ENCODE data around the gene GPR37. TPM values are rescaled to one million over a fixed set of nuclear protein-coding genes. Genes with fewer than 3 reads are reported as not detected.

Gene GPR37
- total RNA-seq, 1 experiment from 2014 or later: 7.5 TPM

DNA sequence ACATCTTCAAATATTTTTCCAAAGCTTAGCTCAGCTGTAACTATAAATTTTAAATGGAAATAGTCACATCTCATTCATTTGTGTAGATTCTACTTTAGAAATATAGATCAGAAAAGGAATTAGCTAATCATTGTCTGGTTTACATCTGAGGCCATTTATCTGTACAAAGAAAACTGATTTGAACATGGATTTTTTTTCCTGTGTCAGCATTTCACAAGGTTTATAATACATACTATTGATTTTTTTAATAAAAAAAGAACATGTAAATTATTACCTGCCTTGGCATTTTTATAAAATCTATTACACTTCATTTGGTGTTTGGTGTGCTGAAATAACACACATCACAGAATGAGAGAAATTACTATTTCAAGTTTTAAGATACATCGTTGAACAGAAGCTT, 3.5 kb upstream of the GPR37 start:
- Mint-ChIP-seq H3K27me3 (ENCODE audit: unreplicated experiment) (no peaks in the 10 kb centered on the region), H3K36me3 (ENCODE audit: insufficient read depth, unreplicated experiment) (peaks cover 20% of the 10 kb centered on the region), H3K4me1 (ENCODE audit: low read depth, unreplicated experiment) (peaks cover under 1% of the 10 kb centered on the region), H3K4me3 (ENCODE audit: low read depth, unreplicated experiment) (no peak overlapping the region), H3K27ac (ENCODE audit: unreplicated experiment) (no peak overlapping the region), H3K9me3 (ENCODE audit: low read depth, unreplicated experiment) (no peaks in the 10 kb centered on the region)
- no peak for DNase-seq
- intact Hi-C loops (cut with micrococcal nuclease; ENCODE audit: unreplicated experiment): loop anchor here (5.0 kb wide), 3 partner anchors 107 to 597 kb away; no protein-coding TSS in a partner anchor
- CTCF ChIA-PET: no interaction called here
- BruUV-seq (replicated peaks): no TSS peak
- TF ChIP-seq, protein P1, sequence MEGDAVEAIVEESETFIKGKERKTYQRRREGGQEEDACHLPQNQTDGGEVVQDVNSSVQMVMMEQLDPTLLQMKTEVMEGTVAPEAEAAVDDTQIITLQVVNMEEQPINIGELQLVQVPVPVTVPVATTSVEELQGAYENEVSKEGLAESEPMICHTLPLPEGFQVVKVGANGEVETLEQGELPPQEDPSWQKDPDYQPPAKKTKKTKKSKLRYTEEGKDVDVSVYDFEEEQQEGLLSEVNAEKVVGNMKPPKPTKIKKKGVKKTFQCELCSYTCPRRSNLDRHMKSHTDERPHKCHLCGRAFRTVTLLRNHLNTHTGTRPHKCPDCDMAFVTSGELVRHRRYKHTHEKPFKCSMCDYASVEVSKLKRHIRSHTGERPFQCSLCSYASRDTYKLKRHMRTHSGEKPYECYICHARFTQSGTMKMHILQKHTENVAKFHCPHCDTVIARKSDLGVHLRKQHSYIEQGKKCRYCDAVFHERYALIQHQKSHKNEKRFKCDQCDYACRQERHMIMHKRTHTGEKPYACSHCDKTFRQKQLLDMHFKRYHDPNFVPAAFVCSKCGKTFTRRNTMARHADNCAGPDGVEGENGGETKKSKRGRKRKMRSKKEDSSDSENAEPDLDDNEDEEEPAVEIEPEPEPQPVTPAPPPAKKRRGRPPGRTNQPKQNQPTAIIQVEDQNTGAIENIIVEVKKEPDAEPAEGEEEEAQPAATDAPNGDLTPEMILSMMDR (IDR thresholded peaks at IDR 0.05; ENCODE audit: unreplicated experiment): no peak

DNA sequence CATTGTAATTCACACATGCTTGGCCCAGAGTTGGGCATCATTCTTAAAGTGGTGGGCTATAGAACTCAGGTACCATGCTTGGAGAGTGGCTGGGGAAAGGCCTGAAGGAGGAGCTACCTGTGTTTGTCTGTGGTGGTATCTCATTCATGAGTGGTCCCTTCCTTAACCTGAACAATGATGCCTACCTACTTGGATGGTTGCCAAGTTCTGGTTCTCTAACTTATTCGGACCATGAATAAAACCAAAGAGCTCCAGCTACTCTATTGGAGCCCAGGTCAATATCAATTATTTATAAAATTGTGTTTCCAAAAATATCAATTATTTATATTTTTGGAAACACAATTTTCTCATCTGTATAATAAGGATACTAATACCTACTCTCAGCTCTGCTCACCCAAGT, 2.9 kb upstream of the GPR37 start:
- no peak for DNase-seq
- TF ChIP-seq, protein P1 (IDR thresholded peaks at IDR 0.05; ENCODE audit: unreplicated experiment): no peak
- Mint-ChIP-seq H3K4me1 (ENCODE audit: low read depth, unreplicated experiment) (peaks cover 6% of the 10 kb centered on the region), H3K27me3 (ENCODE audit: unreplicated experiment) (no peaks in the 10 kb centered on the region), H3K27ac (ENCODE audit: unreplicated experiment) (no peak overlapping the region), H3K4me3 (ENCODE audit: low read depth, unreplicated experiment) (no peak overlapping the region), H3K9me3 (ENCODE audit: low read depth, unreplicated experiment) (no peaks in the 10 kb centered on the region), H3K36me3 (ENCODE audit: insufficient read depth, unreplicated experiment) (peaks cover 26% of the 10 kb centered on the region)
- CTCF ChIA-PET: no interaction called here
- intact Hi-C loops (cut with micrococcal nuclease; ENCODE audit: unreplicated experiment): loop anchor here (5.0 kb wide), 3 partner anchors 106 to 596 kb away; no protein-coding TSS in a partner anchor
- no TSS peak for BruUV-seq (replicated peaks)

DNA sequence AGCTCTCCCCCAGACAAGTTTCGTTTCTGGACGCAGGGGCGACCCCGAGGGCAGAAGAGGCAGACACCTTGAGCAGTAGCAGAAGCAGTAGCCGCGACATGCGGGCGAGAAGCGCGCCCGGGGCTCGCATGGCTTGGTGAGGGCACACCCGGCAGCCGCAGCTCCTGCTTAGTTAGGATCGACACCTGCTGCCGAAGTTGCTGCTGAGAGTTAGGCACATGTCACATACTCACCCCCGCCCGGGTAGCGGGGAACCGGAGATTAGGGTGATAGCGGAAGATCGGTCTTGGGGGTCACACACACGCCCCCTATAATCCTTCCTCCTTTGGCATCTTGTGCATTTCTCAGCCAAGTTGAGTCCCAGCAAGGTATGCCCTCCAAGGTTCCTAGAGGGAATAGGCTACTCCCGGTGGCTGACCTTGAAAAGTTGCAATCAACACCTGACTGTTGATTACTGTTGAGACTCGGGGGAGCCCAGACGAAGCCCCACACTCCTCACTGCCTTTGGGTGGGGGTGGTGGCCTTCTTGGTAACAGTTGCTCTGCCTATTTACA, 668 bp downstream of the GPR37 start:
- TSS peak; percentile 21 for BruUV-seq (replicated peaks)
- peaks cover 29% of the 10 kb centered on the region for H3K36me3 Mint-ChIP-seq (ENCODE audit: insufficient read depth, unreplicated experiment)
- peaks cover 15% of the 10 kb centered on the region for H3K4me1 Mint-ChIP-seq (ENCODE audit: low read depth, unreplicated experiment)
- no peaks in the 10 kb centered on the region for H3K27me3 Mint-ChIP-seq (ENCODE audit: unreplicated experiment)
- intact Hi-C loops (cut with micrococcal nuclease; ENCODE audit: unreplicated experiment): loop anchor here (5.0 kb wide), 3 partner anchors 103 to 593 kb away; no protein-coding TSS in a partner anchor
- TF ChIP-seq, protein P1 (IDR thresholded peaks at IDR 0.05; ENCODE audit: unreplicated experiment): no peak
- H3K27ac Mint-ChIP-seq (ENCODE audit: unreplicated experiment): peak overlapping the region; percentile 15
- H3K4me3 Mint-ChIP-seq (ENCODE audit: low read depth, unreplicated experiment): peak overlapping the region; percentile 80
- CTCF ChIA-PET: interaction anchor here (0.7 to 2.5 kb wide), 3 partner anchors 20 to 1271 kb away, joined by 3 to 8 read pairs (median 7); no protein-coding TSS in a partner anchor
- no peaks in the 10 kb centered on the region for H3K9me3 Mint-ChIP-seq (ENCODE audit: low read depth, unreplicated experiment)
- peak; percentile 38 for DNase-seq

DNA sequence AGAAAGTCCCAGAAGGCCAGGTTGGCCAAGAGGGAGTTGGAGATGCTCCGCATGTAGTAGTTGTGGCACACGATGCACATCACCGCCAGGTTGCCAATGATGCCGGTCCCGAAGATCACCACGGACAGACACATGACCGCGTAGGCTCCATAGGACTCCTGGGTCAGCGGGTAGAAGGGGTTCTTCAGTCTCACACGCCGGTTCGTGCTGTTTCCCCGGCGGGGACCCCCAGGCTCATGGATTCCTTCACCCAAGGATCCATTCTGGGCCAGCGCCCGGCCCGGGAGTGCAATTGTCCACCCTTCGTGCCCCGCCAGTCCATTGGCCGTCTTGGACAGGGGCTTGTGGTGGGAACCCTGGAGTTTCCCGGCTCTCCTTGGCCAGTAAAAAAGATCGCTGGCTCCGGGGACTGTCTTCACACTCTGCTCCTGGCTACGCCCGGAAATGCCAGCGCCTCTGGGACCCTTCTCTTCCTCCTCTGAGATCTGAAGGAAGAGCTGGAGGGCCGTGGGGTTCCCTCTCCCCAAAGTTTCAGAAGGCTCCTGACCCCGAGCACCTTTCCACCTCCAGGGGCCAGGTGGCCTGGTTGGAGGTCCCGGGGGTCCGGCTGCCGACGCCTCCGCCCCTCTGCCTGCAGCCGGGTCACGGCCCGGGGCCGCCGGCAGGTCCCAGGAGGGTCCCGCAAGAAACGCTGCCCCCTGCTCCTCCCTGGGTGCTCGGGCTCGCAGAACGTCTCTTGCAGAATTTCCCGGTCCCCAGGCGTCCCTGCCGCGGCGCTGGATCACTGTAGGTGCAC, 1.3 kb downstream of the GPR37 start:
- no peaks in the 10 kb centered on the region for H3K9me3 Mint-ChIP-seq (ENCODE audit: low read depth, unreplicated experiment)
- CTCF ChIA-PET: interaction anchor here (2.5 kb wide), 1 partner anchor 44 kb away, joined by 7 read pairs; no protein-coding TSS in a partner anchor
- peak overlapping the region; percentile 80 for H3K4me3 Mint-ChIP-seq (ENCODE audit: low read depth, unreplicated experiment)
- H3K36me3 Mint-ChIP-seq (ENCODE audit: insufficient read depth, unreplicated experiment): peaks cover 29% of the 10 kb centered on the region
- no peak for DNase-seq
- H3K27ac Mint-ChIP-seq (ENCODE audit: unreplicated experiment): peak overlapping the region; percentile 30
- intact Hi-C loops (cut with micrococcal nuclease; ENCODE audit: unreplicated experiment): no loop called here
- TF ChIP-seq, protein P1 (IDR thresholded peaks at IDR 0.05; ENCODE audit: unreplicated experiment): no peak
- no peaks in the 10 kb centered on the region for H3K27me3 Mint-ChIP-seq (ENCODE audit: unreplicated experiment)
- H3K4me1 Mint-ChIP-seq (ENCODE audit: low read depth, unreplicated experiment): peaks cover 15% of the 10 kb centered on the region
- BruUV-seq (replicated peaks): no TSS peak
